GM12891 (cell line): Measurements from ENCODE around the gene SSH3.
A peak's percentile ranks its signal among the peaks of the same experiment; 100 is the strongest.

Source experiments
- DNase-seq: peaks from one replicate; pipeline ENCODE4 v3.0.0; 2011; ENCODE audit warnings: low spot score; ENCODE audit not compliant: insufficient read length
- FAIRE-seq: peaks from 2 replicates; lab custom pipeline; 2011; peaks lifted over from hg19 to GRCh38; lab: Jason Lieb, UNC
- PAX5 ChIP-seq: IDR thresholded peaks from 2 replicates; pipeline ENCODE4 v1.6.1; 2011; ENCODE audit warnings: low read length, moderate library complexity, mild to moderate bottlenecking; ENCODE audit not compliant: insufficient read depth, severe bottlenecking
- POLR2A ChIP-seq: IDR thresholded peaks from 2 replicates; pipeline ENCODE4 v1.6.1; 2011; ENCODE audit warnings: low read depth, low read length, control low read depth
- POLR2AphosphoS5 ChIP-seq: IDR thresholded peaks from 2 replicates; pipeline ENCODE4 v1.6.1; 2011; ENCODE audit warnings: low read depth, low read length, control low read depth
- POU2F2 ChIP-seq: IDR thresholded peaks from 2 replicates; pipeline ENCODE4 v1.6.1; 2011; ENCODE audit warnings: low read depth, mild to moderate bottlenecking, control low read depth, low read length, moderate library complexity
- SPI1 ChIP-seq: IDR thresholded peaks from 2 replicates; pipeline ENCODE4 v1.6.1; 2011; ENCODE audit warnings: low read depth, low read length, control low read depth
- TAF1 ChIP-seq: IDR thresholded peaks from 2 replicates; pipeline ENCODE4 v1.6.1; 2011; ENCODE audit warnings: low read depth, low read length, control low read depth

SSH3 gene

GRCh38 chr11:67354075-67355022 lies 51.0 kb downstream of the SSH3 start:
- TF ChIP-seq POLR2AphosphoS5 (no peak), TAF1 (no peak), PAX5 (no peak), POU2F2 (no peak), SPI1 (no peak), POLR2A (no peak)
- DNase-seq (no peak), FAIRE-seq (no peak)

DNA sequence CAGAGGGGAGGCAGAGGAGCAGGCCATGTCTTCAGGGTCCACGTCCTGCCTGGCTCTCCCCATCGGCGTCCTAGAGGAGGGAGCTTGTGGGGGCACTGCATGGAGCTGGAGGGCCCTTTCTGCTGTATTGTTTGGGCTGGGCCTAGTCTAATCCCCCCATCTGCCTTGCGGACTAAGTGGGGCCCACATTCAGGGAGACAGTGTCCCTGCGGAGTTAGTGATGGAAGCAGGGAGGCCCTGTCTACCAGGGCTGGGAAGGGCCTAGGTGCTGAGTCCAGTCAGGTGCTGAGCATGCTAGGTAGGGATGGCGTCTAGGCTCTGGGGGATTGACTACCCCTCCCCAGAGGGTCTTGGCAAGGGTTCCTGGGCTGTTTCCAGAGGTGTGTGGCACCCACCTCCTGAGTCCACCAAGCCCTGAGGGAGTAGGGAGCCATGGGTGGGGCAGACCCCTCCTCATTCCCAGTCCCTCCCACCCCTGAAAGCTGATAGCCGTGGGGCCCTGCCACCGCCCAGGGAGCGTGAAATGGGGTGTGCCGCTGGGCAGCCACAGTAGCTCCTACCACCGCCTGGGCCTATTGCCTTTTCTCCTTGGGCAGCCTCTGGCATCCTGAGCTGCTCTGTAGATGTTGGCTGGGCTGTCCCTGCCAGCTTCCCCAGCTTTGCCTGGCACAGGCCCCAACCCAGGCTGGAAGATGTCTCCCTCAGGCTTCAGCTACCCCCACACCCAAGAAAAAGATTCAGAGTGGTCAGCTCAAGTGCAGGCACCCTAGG lies 51.9 kb downstream of the SSH3 start:
- DNase-seq (no peak), FAIRE-seq (no peak)
- TF ChIP-seq POLR2AphosphoS5, result no peak
- no peak for TF ChIP-seq TAF1
- no peak for TF ChIP-seq POU2F2
- no peak for TF ChIP-seq SPI1
- TF ChIP-seq PAX5, result no peak
- no peak for TF ChIP-seq POLR2A

DNA sequence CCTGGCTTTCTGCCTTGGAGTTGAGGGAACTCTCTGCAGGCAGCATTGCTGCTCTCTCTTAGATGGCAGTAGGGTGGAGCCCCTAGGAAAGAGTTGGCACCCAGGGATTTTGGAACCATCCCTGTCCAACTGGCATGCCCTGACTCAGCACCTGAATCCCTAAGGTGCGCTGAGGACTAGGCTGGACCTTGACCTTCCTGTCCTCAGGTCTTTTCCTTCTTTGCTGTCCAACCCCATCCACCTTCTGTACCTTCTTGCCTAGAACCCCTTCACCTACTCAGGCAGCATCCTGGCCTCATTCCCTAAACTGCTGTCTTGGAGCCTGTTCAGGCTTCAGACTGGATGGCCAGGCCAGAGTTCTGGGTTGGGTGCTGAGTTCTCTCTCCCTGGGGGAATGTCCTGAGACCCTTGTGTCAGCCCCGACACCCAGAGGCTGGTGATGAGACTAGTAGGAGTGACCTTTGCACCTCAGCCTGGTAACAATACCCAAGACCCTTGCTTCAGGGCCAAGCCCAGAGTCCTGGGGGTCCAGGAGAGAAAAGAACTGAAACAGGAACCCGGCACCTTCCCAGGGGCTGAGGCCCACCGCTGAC lies 52.6 kb downstream of the SSH3 start:
- FAIRE-seq, result no peak
- TF ChIP-seq POLR2A (no peak), SPI1 (no peak), POLR2AphosphoS5 (no peak), TAF1 (no peak), POU2F2 (no peak), PAX5 (no peak)
- no peak for DNase-seq

- DNase-seq (no peak), FAIRE-seq (no peak)
- TF ChIP-seq SPI1 (no peak), POU2F2 (no peak), PAX5 (no peak), TAF1 (no peak), POLR2AphosphoS5 (no peak), POLR2A (no peak)
These were observed 53.1 kb downstream of the SSH3 start for GRCh38 chr11:67356387-67356863.

DNA sequence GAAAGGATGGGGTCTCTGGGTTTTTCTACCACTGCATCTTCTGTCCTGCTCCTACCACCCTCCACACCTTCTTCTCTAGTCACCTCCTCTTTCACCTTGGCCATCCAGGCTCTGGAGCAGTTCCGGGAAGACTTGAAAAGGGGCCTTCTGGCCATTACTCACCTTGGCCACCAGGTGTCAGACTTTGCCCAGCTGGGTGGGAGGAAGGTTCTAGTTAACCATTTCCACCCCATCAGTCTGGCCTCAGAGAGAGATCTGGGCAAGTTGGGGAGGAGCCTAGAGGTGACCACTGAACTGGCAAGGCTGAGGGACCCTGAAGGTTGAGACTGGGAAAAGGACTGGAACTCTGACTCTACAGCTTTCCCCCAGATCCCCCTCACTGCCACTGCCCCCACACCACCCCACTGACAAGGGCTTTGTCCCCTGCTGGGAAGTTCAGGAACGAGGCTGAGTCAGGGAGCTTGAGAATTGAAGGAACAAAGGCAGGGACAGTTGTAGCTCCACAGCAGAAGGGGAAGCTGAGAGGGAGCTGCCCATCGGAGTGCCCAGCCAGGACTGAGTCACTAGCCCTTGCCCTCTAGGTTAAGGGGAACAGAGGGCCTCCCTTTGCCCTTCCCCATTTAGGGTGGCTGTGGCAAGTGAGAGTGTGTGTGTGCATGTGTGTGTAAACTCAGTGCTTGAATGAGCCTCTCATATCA lies 53.7 kb downstream of the SSH3 start:
- TF ChIP-seq POU2F2 (no peak), TAF1 (no peak), SPI1 (no peak), POLR2A (no peak), PAX5 (no peak), POLR2AphosphoS5 (no peak)
- no peak for DNase-seq
- FAIRE-seq, result peak; percentile 76

GRCh38 chr11:67357831-67358670 lies 54.7 kb downstream of the SSH3 start:
- DNase-seq (no peak), FAIRE-seq (no peak)
- TF ChIP-seq POU2F2 (no peak), POLR2AphosphoS5 (no peak)
